DMS53 (cell line): Measurements from ENCODE around the gene TMCO4.

Experiments used
- DNase-seq: peaks from one replicate; lab custom pipeline; 2025; lab: John Stamatoyannopoulos, UW

The TMCO4 gene

DNA sequence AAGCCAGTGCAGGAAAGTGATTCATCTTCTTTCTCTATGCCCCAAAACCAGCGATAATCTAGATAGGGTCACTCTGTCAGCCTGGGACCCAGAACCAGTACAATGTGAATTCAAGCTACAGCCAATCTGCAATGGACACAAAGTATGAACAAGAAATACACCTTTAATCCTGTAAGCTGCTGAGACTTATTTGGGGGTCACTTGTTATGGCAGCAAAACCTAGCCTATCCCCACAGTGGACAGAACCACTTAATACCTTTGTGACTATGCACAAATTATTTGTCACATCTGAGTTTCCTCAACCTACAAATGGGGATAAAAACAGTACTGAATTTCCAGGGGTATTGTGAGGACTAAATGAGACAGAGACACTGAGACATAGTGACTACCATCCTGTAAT, 50.0 kb downstream of the TMCO4 start:
- no peak for DNase-seq

DNA sequence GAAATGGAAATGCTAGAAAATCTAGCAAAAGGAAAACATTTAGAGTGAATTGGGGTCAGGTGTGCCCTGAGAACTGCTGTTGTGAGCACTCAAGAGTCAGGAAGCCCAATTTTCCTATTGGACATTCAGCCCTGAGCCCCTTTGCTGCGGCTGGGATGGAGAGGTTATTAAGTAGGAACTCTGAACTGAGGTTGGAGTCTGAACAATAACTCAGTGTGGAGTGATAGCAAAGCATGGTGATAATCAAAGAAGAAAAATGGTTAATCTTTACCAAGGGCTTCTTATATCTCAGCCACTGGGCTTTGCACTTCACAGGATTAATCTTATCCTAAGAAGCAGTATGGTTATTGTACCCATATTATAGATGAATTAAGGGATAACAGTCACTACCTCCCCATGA, 52.0 kb downstream of the TMCO4 start:
- DNase-seq = no peak

GRCh38 chr1:19744886-19745285, 54.8 kb downstream of the TMCO4 start:
- DNase-seq = no peak

DNA sequence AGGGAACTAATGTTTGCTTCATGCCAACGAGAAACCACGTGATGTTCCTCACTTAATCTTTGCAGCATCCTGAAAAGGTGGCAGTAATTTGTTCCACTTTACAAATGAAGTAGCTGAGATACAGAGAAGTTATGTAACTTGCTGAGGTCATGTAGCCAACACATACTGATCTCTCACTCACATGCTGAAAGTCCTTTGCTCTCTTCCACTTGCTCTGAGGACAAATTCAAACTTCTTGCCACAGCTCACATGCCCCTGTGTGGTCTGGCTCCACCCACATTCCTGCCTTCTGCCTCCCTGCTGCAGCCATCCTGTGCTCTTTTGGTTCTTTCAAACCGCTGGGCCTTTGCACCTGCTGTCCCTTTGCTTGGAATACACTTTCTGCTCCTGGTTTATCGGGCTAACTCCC, 55.4 kb downstream of the TMCO4 start:
- DNase-seq = no peak

DNA sequence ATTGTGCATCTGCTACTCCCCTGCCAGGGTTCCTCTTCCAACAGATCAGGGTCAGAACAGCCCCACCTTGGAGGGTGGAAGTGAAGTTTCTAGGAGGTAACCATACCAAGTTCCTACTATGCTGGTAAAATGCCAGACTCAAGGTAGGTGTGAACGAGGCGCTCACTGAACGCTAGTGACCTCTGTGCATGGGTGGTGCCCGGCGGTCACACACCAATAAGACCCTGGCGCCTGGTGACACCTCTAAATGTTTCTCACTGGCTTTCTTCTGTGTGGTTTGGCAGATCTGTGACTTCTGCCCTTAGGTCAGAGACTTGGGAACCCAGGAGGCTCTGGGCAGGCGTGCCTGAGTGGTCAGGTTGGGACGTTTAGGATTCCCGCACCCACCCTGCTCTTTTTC, 55.9 kb downstream of the TMCO4 start:
- no peak for DNase-seq

- DNase-seq = no peak
Measured at GRCh38 chr1:19743180-19743579, 56.5 kb downstream of the TMCO4 start.

GRCh38 chr1:19739628-19740027, 60.1 kb downstream of the TMCO4 start:
- no peak for DNase-seq

DNA sequence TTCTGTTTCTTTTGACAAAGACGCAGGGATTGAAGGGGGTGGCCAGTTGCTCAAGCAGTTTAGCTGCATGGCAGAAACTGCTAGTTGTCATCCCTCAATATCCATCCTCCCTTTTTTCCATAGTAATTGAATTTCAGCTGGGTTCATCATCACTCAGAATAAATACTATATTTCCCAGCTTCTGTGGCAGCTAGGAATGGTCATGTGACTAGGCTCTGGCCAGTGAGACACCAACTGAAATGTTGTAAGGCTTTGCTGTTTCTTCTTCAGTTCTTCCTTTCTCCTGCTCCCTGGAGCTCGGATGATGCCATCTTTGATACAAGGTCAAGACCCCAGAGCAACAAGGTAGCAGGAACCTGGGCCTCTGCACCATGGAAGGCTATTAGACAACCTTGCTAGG, 61.0 kb downstream of the TMCO4 start:
- no peak for DNase-seq

DNA sequence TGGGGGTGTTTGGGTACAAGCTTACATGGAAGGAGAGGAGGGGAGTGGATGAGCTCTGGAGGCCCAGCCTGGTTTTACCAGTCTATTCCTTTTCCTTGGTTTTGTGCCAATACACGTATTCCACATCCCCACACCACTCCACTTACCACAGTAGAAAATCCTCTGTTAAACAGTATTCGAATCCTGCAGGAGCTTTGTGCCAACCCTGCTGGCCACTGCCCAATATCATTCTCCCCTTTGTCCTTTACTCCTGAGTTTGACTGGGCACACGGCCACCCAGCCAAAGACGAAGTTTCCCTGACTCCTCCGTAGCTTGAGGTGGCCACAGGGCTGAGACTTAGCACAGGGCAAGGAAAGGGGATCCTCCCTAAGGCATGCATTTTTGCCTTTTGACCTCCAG, 61.6 kb downstream of the TMCO4 start:
- no peak for DNase-seq

DNA sequence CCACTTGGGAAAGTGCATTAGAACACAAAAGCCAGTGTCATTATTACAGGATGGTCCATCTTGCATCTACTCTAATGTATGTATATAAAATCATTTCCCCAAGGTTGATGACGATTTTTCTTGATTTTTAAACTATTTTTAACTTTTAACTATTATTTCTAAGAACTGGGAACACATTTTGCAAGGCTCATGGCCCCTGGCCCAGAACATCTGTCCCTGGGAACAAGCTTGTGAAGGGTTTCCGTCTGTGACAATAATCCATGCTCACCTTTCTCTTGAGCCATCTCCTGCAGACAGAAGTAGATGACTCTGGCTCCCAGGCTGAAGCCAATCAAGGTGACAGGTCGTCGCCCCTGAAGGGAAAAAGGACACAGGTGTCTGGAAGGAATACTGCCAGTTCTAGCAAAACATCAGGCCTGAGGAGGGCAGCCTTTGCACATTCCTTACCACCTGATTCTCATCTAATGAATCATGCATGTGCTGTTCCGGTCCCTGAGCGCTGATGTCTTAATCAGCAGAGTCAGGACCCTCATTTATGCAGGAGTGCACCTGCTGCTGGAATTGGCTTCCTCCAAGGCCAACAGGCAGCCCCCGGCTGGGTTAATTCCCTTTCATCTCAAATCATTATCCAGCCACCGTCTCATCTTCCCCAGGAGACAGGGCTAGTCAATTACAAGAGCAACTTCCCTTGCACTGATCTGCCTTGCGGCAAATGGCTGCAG, 62.5 kb downstream of the TMCO4 start:
- DNase-seq = no peak

- no peak for DNase-seq
Measured at GRCh38 chr1:19735440-19736127, 64.1 kb downstream of the TMCO4 start.

DNA sequence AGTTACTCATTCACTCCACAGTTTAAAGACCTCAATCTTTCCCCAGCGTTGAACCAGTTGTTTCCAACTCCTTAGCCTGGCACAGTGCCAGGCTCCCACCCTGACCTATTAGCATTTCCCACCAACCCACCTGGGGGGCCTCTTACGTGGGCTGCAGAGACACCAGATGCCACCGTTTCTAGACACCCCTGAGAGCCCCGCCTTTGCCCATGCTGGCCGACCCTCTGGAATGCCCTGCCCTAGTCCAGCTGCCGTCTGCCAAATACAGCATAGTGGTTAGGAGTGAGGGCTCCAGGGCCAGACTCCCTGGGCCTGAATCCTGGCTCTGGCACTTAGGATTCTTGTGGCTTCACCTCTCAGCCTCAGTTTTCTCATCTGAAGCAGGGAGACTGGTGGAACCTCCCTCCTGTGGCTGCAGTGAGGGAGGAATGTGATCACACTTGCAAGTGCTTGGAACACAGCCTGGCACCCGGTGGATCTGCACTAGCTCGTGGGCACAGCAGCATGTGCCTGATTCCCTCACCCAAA, 65.2 kb downstream of the TMCO4 start:
- DNase-seq = no peak

DNA sequence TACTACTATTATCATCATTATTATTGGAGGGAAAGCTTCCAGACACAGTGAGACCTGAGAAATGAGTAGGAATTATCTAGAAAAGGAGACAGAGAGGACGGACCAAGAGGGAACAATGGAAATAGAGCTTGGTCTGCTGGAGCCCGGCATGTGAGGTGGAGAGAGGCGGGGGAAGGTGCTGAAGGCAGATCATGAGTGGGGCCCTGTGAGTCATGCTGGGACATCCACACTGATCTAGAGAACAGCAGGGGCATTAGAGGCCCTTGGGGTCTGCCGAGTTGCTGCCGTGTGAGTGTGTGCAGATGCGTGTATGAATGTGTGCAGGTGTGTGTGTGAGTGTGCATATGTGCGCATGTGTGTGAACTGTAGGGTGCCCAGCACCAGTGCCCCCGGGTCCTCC, 65.7 kb downstream of the TMCO4 start:
- no peak for DNase-seq

DNA sequence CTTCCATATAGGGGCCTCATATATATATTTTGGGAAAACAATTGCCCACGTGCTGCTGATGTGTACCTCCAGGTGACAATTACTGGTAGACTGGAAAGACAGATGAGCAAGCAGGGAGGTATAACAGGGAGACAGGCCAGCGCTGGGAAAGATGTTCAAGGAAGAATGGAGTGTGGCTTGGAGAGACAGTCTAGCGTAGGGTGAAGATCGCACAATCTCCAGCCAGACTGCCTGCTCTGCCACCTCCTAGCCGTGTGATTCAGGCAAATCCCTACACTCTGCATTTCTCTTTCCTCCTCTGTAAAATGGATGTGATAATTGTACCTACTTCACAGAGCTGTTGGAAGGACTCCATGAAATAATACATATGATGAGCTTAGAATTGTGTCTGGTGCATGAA, 66.1 kb downstream of the TMCO4 start:
- DNase-seq = no peak

DNA sequence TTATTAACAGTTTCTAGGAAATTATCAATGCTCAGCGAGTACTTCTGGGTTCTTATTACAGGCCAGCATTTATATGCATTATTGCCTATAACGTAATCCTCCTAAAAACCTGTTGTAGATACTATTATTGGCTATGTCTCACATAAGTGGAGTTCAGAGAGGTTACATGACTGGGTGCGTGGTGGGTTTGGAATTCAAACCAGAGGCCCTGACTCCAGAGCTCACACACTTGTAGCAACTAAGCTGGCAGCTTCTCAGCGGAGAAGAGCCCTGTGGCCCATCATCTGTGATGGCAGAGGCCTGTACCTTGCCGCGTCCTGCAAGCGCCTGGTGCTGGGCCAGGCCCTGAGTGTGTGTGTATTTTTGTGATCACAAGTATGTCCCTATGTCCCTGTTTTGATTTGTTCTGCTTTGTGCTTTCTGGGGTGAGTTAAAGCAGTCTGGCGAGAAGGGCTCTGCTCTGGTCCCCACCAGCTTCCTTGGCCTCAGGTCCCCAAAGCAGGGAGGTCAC, 68.3 kb downstream of the TMCO4 start:
- no peak for DNase-seq

DNA sequence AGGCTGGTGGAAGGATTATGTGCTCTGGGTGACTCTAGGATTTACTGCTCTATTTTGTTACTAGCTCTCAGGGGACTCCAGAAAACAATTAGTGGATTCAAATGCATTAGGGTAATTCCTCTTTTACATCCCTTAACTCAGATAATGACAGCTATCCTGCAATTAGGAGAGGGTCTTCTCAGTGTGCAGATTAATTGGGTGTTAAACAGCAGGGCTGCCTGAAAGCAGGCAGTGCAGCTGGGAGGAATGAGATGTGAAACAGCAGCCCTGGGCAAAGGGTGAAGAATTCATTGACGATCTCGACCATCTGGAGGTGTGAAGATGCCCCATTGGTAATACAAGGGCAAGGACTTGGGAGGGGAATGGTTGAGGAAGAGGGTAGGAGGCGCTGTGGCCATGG, 68.9 kb downstream of the TMCO4 start:
- DNase-seq = no peak

- DNase-seq = no peak
Measured at GRCh38 chr1:19730232-19730631, 69.5 kb downstream of the TMCO4 start.

DNA sequence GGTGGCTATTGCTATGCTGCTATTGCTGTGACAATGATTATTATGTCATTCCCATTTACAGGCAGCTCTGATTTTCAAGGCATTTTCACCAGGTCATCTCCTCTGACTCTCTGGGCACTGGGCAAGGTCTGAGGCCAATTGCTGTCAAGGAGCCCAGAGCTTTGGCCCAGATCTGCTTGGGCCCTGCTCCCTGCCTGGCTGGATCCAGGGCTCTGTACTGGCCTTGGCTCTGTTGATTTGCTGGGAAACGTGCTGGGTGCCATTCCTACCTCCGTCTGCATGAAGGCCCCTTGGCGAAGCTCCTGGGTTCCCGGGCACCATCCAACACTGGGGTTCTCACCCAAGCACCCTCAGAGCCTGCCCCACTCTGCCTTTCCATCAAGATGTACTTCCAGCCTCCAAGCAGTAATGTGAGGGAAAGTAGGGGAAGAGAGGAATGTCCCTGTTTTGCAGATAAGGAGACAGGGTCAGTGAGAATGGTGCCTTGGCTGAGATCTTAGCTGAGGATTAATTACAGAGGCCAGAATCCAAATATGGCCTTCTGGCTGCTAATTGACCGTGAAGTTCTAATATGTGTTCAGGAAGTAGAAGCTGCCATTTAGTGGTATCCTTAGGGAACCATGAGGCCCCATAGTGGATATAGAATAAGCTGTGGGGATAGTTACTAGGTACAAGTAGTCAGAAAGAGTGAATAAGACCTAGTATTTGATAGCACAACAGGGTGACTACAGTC, 71.1 kb downstream of the TMCO4 start:
- no peak for DNase-seq

- DNase-seq = no peak
Measured at GRCh38 chr1:19725606-19726005, 74.1 kb downstream of the TMCO4 start.

DNA sequence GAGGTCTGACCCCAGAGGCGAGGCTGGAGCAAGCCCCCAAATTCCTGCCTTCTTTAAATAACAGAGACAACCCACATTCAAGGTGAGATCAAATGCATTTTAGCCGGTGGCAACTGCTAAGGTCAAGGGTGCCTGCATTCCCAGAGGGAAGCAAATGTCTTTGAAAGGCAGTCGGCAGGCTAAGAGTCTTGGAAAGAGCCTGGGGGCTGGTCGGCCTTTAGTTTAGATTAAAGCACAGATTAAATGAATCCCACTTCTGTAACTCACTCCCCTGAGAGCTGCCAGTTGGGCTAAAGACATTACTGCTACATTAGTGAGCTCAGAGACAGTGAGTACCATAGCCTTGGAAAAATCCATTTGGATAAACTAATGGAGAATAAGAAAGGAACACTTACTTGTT, 75.8 kb downstream of the TMCO4 start:
- DNase-seq = no peak

DNA sequence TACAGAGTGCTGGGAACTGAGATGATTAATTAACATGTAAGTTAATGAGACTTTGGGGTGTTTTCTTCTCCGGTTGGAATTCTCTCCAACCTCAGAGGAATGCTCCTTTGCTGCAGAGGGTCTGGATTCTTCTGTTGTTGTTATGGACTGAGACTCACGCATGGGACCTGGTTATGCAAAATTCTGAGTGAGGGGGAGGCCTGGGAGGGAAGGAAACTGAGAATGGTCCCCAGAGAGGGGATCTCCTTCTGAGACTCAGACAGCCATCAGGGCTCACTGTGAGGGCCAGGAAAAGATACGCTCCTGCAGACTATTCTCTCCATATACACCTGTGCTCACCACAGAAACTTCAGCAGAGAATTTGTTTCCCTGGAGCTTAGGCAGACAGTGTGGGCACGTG, 78.7 kb downstream of the TMCO4 start:
- DNase-seq = no peak

DNA sequence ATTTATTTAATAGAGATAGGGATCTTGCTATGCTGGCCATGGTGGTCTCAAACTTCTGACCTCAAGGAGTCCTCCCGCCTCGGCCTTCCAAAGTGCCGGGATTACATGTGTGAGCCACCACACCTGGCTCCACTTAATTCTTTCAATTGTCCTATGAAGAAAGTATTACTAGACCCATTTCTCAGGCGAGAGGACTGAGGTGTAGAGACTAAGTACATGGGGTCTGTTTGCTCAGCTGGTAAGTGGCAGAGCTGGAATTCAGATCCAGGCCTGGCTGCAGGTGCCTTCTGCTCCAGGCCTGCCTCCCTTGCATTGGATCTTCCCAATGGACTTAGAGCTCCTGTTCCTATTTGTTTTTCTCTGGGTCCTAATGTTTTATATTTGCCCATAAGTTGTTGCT, 79.5 kb downstream of the TMCO4 start:
- no peak for DNase-seq

DNA sequence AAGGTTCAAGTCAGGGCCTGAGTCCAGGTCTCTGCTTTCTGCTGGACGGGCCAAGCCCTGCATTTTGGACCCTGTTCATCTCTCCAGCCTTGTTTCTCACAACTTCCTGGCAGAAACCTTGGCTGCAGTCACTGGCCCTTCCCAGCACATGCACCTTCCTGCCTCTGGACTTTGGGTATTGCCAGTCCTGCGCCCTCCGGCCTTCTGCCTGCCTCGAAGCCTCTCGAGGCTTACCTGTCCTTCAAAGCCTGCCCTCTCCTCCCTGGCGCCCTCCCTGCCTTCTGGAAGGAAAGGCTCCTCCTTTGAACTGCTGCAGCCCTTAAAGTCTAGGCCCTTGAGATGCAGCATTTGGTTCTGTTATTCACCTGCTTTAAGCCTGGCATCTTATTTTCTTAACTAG, 82.2 kb downstream of the TMCO4 start:
- no peak for DNase-seq
